Measurements from ENCODE around the gene SPARCL1.

Gene SPARCL1

DNA sequence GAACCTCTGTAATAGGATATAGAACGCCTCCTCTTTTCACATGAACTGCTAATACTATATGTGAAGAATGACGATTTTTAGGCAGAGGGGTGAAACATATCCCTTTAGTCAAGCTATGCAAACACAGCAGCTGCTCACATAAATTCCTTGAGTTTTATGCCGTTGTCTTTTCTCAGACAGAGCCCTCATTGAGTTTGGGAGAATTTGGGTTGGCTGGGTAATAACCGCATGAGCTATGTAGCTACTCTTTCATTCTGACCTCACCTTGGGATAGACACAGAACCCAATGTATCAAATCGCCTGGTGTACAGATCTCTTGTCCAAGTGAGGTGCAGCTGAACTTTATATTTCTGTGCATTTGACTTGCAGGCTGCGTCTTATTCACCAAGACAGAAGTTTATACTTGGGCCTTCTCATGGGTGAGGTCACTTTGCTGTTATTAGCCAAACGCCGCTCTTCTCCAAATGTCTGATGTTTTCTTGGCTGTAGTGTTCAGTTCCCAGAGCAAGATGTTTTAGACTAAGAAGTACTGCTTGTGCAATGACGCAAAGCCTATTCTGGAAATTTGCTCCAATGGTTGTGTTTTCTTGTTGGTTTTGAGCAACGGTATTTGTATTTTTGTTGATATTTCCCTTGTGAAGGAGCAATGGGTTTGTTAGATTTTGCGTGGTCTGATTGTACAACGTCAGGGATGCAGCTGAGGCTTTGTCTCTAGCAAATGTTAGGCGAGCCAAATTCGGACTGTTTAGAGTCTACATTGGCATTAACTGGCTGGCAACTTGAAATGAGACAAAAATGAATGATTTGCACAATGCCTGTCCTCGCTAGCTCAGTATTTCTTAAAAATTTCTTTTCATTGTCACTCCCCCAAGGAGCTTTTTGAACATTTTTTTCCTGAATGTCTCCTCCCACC lies 11.2 kb upstream of the SPARCL1 start:
- DNase-seq (ENCODE audit: low read depth in 2 of 2), result no peak

DNA sequence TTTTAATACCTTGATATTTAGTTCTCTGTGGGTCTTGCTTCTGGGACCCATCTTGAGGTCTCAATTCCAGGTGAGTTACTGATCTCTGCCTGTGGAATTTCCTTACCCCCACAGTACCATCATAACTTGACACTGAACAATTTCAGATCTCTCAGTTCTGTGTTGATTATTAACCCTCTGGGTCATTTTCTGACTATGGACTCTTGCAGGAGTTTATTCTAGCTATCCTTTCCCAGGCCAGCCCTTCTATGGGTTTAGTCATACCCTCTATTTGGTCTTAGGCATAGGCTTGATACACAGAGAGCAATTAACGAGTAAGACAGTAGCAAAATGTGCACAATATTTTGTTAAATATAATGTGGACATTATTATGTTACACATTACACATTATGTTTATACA lies 3.7 kb upstream of the SPARCL1 start:
- no peak for DNase-seq (ENCODE audit: low read depth in 2 of 2)

DNA sequence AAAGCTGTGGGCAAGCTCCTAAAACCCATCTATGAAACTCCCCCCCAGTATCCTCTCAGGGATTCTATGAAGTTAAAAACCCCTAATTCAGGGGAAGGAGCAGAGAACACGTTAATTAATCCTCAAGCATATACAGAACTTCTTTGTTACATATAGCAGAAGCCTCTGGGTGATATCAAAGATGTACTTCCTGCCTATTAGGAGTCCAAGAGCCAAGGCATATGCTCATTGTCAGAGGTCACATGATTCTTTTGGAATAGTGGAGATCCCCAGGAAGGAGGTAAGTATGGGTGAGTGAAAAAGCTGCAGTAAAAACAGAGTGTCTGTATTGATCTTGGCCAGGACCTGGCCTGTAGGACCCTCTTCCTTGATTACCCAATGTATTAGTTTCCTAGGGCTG lies 2.9 kb upstream of the SPARCL1 start:
- no peak for DNase-seq (ENCODE audit: low read depth in 2 of 2)

DNA sequence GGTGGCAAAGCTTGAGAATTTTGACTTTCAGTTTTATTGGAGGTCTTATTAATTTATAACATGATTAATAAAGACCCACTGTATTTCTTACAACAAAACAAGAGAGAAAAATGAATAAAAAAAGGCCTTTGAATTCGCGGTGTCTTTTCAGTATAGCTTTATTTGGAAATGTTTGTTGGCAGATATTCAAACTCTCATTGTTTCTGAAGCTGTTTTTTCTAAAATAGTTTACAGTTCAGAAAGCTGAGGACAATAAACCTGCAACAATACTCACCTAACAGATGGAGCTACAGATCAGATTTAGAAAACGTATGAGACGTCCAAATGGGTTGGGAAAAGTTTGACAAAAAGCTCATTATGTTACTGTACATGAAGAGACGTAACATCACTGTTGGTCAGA lies 2.4 kb upstream of the SPARCL1 start:
- no peak for DNase-seq (ENCODE audit: low read depth in 2 of 2)

DNA sequence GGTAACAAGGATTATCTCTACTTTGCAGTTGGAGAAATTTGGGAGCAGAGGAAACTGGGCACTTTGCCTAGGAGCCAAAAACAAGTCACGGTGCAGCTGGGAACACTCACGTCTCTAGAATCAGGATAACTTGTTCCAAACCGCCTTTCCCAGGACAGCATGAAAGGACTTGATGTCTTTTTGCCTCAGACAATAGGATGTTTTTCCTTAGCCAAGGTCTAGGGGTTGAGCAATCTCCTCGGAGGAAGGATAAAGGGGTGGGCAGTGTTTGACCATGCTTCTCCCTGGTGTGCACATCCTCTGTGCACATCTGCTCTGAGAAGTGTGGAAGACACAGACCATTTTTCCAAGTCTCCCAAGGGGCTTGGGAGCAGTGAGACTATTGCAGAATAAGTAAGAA lies 1.7 kb upstream of the SPARCL1 start:
- no peak for DNase-seq (ENCODE audit: low read depth in 2 of 2)

GRCh38 chr4:87530229-87530628 lies 1.1 kb upstream of the SPARCL1 start:
- no peak for DNase-seq (ENCODE audit: low read depth in 2 of 2)

DNA sequence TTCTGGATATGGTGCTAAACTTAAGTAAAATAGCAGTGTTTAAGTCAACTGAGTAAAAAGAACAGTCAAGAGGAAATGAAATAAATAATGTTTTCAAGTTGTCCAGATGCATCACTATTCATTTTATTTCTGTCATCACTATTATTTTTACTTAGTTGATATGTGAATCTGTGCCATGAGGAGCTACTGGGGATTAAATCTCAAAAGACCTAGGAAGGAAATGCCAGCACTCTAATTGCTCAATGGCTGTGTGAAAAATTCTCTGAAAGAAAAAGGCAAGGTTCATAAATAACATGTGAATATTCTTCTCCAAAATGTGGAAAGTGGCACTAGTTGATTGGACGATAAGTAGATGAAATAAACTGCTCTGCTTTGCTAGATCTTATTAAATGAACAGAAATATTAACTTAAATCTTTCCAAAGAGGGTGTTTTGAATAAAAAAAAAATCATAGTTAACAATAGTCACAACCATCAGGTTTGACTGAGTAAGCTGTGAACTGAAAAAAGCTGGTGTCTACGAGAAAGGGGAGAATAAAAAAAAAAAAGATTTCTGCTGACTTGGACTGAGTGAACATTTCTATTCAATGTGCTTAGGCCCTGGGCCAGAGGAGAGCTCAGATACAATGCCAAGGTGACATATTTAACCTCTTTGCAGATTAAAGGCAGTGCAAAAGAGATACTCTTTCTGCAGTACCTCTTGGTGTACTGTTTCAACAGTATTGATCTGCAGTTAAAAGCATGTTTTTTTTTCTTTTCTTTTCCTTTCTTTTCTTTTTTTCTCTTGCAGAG lies 1.6 kb downstream of the SPARCL1 start:
- DNase-seq (ENCODE audit: low read depth in 2 of 2), result no peak

- DNase-seq (ENCODE audit: low read depth in 2 of 2), result no peak
Observed at GRCh38 chr4:87525636-87526295, 3.4 kb downstream of the SPARCL1 start.

GRCh38 chr4:87524456-87524855 lies 4.7 kb downstream of the SPARCL1 start:
- DNase-seq (ENCODE audit: low read depth in 2 of 2), result no peak

GRCh38 chr4:87523307-87523706 lies 5.9 kb downstream of the SPARCL1 start:
- DNase-seq (ENCODE audit: low read depth in 2 of 2), result no peak

- no peak for DNase-seq (ENCODE audit: low read depth in 2 of 2)
Observed at GRCh38 chr4:87521757-87522374, 7.3 kb downstream of the SPARCL1 start.

DNA sequence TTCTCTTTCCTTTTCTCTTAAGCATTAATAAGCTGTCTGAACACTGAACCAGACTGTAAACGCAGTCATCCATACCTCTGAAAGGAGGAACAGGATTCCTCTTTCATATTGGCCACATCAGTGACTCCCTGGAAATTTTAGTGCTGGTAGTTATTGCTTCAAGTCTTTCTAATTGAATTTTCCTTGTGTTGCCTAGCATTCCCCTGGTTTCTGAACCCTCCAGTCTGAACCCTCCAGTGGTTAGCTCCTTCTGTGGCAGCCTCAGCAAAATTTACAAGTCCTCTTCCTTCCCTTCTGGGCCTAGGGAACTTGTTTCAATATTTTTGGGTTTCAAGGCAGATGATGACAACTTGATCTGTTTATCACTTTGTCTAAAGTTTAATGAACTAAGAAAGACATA lies 7.9 kb downstream of the SPARCL1 start:
- DNase-seq (ENCODE audit: low read depth in 2 of 2), result no peak

DNA sequence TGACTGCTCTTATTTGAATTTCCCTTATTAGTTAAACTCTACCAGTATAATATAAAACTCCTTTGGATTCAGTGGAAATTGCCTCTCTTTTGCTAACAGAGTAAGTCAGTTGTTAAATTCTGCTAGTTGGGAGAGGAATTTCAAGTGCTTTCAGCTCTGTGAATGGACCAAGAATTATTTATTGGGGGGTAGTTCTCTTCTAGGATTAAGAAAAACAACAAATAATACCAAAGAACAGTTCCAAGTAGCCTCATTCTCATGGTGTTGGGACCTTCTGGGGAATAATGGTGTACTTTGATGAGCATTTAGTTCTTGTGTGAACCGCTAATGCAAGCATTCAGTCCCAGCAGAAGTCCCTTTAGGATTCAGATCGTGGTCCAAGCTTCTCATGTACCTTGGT lies 11.6 kb downstream of the SPARCL1 start:
- no peak for DNase-seq (ENCODE audit: low read depth in 2 of 2)

GRCh38 chr4:87516683-87517082 lies 12.5 kb downstream of the SPARCL1 start:
- no peak for DNase-seq (ENCODE audit: low read depth in 2 of 2)

DNA sequence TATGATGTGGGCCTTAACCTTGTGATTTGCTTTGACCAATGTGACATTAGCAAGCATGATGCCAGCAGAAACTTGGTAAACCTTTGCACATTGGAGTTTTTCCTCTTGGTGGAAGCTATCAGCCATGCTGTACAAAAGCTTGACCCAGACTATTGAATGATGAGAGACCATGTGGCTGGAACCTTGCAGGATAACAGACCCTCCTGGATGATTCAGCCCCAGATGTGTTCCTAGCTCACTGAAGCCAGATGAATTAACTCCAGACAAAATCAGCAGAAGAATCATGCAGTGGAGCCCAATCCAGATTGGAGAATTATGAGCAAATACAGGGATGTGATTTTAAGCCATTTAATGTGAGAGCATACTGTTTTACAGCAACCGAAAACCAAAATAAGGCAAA lies 16.8 kb downstream of the SPARCL1 start:
- no peak for DNase-seq (ENCODE audit: low read depth in 2 of 2)

- DNase-seq (ENCODE audit: low read depth in 2 of 2), result no peak
Observed at GRCh38 chr4:87511500-87511899, 17.7 kb downstream of the SPARCL1 start.

DNA sequence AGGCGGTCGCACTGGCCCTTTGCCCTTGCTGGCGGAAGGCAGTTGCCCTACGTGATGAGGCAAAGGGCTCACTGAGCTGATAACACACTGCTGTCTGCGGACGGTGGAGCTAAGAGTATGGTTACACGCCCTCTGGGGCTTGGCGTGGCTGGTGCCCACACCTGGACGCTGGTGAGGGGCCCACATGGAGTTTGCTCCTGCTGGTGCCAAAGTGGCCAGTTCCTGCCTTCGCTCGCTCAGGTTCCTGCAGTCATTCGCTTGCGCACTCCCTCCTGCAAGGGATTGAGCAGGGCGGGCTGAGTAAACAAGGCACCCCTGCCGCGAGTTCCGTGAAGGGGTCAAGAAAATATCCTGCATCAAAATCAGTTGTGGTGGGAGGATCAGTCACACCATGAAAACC lies 18.4 kb downstream of the SPARCL1 start:
- no peak for DNase-seq (ENCODE audit: low read depth in 2 of 2)

GRCh38 chr4:87506974-87507701 lies 22.0 kb downstream of the SPARCL1 start:
- DNase-seq (ENCODE audit: low read depth in 2 of 2), result no peak

DNA sequence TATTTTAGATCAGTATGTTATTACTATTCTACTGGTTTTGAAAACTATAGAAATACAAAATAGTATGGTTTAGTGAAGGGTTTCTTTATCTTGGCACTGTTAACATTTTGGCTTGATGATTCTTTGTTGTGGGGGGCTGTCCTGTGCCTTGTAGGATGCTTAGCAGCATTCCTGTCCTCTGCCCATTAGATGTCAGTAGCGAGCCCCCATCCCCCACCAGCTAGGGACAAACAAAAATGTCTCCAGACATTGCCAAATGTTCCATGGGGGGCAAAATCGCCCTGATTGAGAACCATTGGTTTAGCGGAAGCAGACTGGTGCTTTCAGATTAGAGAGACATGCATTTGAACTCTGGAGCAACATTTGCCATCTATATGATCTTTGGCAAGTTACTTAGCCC lies 23.3 kb downstream of the SPARCL1 start:
- no peak for DNase-seq (ENCODE audit: low read depth in 2 of 2)

GRCh38 chr4:87502580-87503238 lies 26.5 kb downstream of the SPARCL1 start:
- no peak for DNase-seq (ENCODE audit: low read depth in 2 of 2)

- no peak for DNase-seq (ENCODE audit: low read depth in 2 of 2)
Observed at GRCh38 chr4:87500092-87500462, 29.1 kb downstream of the SPARCL1 start.
